Lower lobe of right lung (tissue), 2 donors: Measurements from ENCODE around the gene ST8SIA3. TPM values are rescaled to one million over a fixed set of nuclear protein-coding genes. Genes with fewer than 3 reads are reported as not detected.

Experiments used
- ATAC-seq, 2 donors: fragments of 200-7000 bp; cut with Tn5 transposase; one replicate each; pipeline ENCODE4 v1.9.1; 2020 to 2022; ENCODE audit warnings: mild to moderate bottlenecking in 2 of 2, moderate library complexity in 2 of 2
- DNase-seq: peaks from one replicate; pipeline ENCODE4 v3.0.0-alpha.2; 2020
- H3K27ac ChIP-seq: fragments of 200-600 bp; one replicate; pipeline ENCODE4 v1.8.0; 2022
- H3K27me3 ChIP-seq: fragments of 200-600 bp; one replicate; pipeline ENCODE4 v1.8.0; 2022; ENCODE audit warnings: low read depth
- H3K36me3 ChIP-seq: fragments of 200-600 bp; one replicate; pipeline ENCODE4 v1.8.0; 2022; ENCODE audit warnings: mild to moderate bottlenecking
- H3K4me1 ChIP-seq: fragments of 200-600 bp; one replicate; pipeline ENCODE4 v1.8.0; 2022
- H3K4me3 ChIP-seq: fragments of 200-600 bp; one replicate; pipeline ENCODE4 v1.8.0; 2022; ENCODE audit warnings: mild to moderate bottlenecking
- H3K9me3 ChIP-seq: fragments of 200-600 bp; one replicate; pipeline ENCODE4 v1.8.0; 2022
- intact Hi-C: fragments of 100-400 bp; cut with DNase I; formaldehyde crosslinking; loops from one replicate; pipeline ENCODE4 v1.11.0; 2022
- long read RNA-seq: library from polyadenylated mRNA; unstranded; transcript quantifications from one replicate; pipeline ENCODE4 v2.0.0, GENCODE V29; 2021
- total RNA-seq: library from RNA; stranded (reverse); fragmentation: NEBNext Ultra II Directional; extraction: Animal tissue kit (Norgen Biotek cat#: 25700); gene quantifications from one replicate; pipeline ENCODE4 v1.2.1, GENCODE V29; 2021
- TF ChIP-seq, protein P1 (sequence below): fragments of 200-600 bp; IDR thresholded peaks from one replicate; pipeline ENCODE4 v1.8.0; 2022; ENCODE audit warnings: antibody characterized with exemption, mild to moderate bottlenecking
- donor health status: DM: no; HTN: yes; CAD: no; lungs with severe emphysema.

The ST8SIA3 gene, protein sequence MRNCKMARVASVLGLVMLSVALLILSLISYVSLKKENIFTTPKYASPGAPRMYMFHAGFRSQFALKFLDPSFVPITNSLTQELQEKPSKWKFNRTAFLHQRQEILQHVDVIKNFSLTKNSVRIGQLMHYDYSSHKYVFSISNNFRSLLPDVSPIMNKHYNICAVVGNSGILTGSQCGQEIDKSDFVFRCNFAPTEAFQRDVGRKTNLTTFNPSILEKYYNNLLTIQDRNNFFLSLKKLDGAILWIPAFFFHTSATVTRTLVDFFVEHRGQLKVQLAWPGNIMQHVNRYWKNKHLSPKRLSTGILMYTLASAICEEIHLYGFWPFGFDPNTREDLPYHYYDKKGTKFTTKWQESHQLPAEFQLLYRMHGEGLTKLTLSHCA
- total RNA-seq: not detected
- long read RNA-seq: 0 reads

DNA sequence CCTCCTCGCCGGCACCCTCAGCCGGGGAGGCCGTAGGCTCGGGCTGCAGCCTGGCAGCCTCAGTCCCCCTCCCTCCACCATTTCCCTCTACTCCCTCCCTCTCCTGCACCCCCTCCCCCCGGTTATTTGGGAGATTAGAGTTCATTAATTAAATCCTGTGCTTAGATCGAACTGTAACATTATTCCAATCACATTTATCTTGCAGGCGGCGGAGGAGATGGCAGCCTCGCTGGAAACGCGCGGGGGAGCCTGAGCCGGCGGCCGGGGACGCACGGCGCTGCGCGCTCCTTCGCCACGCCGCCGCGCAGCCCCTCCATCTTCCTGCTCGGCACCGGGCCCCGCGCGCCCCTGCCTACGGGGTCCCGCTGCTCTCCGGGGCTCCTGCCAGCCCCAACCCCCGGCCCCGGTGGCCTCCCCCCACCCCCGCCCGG lies at the start of gene ST8SIA3:
TSS of gene ST8SIA3 (plus strand) at position 287 of the 431 bp plus-strand sequence. CDS start 290 bp downstream, outside the sequence.
- Histone ChIP-seq H3K36me3 (no peaks in the 10 kb centered on the region), H3K4me3 (no peak within 1 kb of the TSS), H3K9me3 (no peaks in the 10 kb centered on the region), H3K4me1 (no peaks in the 10 kb centered on the region), H3K27ac (no peak within 1 kb of the TSS), H3K27me3 (peaks cover 79% of the 10 kb centered on the region)
- ATAC-seq (no peak), DNase-seq (no peak)
- TF ChIP-seq, protein P1, sequence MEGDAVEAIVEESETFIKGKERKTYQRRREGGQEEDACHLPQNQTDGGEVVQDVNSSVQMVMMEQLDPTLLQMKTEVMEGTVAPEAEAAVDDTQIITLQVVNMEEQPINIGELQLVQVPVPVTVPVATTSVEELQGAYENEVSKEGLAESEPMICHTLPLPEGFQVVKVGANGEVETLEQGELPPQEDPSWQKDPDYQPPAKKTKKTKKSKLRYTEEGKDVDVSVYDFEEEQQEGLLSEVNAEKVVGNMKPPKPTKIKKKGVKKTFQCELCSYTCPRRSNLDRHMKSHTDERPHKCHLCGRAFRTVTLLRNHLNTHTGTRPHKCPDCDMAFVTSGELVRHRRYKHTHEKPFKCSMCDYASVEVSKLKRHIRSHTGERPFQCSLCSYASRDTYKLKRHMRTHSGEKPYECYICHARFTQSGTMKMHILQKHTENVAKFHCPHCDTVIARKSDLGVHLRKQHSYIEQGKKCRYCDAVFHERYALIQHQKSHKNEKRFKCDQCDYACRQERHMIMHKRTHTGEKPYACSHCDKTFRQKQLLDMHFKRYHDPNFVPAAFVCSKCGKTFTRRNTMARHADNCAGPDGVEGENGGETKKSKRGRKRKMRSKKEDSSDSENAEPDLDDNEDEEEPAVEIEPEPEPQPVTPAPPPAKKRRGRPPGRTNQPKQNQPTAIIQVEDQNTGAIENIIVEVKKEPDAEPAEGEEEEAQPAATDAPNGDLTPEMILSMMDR: no peak
- intact Hi-C loops: no loop called here

DNA sequence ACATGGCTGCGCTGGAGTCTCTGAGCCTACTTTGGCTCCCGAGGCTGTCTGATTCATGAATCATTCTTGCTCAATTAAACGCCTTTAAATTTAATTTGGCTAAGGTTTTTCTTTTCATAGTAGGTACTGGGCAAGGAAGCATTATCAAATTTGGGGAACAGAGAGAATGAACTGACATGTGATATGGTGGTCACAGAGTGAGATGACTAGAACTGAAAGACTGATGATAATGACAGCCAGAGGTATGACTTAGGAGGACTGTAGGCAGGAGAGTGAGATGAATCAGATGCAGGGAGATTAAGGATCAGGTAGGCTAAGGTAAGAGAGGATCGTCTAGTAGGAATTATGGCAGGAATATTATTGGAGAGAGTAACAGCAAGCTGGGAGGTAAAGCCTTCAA lies 40.9 kb upstream of the ST8SIA3 start:
- TF ChIP-seq, protein P1: no peak
- no peak for ATAC-seq

DNA sequence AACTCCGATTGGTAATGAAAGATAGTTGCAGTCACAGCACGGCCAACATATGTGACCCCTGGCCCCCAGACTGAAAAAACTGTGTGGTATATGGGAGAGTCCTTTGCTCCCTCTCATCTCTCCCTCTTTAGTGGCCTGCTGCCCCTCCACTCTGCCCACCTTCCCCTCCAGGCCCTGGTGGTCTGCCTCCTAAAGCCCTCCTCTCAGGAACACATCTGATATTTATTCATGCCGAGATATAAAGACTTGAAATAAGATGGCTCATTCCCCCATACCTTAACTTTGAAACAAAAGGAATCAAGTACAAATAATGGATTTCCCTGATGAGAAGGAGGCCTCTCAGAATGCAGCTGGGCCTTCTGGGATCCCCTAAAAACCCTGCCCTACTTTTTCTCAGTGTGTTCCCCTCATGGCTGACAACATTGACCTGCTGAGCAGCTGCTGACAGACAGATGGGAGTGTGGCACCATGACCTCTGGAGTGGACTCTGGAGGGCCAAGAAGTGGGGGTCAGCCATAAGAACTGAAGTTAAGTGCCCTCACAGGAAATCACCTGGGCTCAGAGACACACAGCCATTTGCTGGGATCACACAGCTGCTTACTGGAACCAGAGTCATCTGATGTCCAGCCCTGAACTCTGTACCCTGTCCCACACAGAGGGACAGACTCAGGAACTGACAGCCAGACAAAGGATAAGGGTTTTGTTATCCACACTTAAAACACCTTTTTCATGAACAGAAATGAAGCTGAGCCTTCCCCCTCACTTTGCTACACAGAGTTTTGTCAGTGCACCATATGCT lies 39.8 kb upstream of the ST8SIA3 start:
- ATAC-seq (no peak), DNase-seq (no peak)
- no peaks in the 10 kb centered on the region for H3K4me1 ChIP-seq
- TF ChIP-seq, protein P1: no peak
- no peak overlapping the region for H3K4me3 ChIP-seq
- no peaks in the 10 kb centered on the region for H3K36me3 ChIP-seq
- H3K9me3 ChIP-seq: no peaks in the 10 kb centered on the region
- H3K27ac ChIP-seq: no peak overlapping the region
- no peaks in the 10 kb centered on the region for H3K27me3 ChIP-seq
- intact Hi-C loops: no loop called here

More for the DNA sequence above, 40.9 kb upstream of the ST8SIA3 start:
- Histone ChIP-seq H3K27me3 (no peaks in the 10 kb centered on the region), H3K36me3 (no peaks in the 10 kb centered on the region), H3K9me3 (no peaks in the 10 kb centered on the region), H3K27ac (no peak overlapping the region), H3K4me1 (no peaks in the 10 kb centered on the region), H3K4me3 (no peak overlapping the region)
- intact Hi-C loops: no loop called here
- no peak for DNase-seq

DNA sequence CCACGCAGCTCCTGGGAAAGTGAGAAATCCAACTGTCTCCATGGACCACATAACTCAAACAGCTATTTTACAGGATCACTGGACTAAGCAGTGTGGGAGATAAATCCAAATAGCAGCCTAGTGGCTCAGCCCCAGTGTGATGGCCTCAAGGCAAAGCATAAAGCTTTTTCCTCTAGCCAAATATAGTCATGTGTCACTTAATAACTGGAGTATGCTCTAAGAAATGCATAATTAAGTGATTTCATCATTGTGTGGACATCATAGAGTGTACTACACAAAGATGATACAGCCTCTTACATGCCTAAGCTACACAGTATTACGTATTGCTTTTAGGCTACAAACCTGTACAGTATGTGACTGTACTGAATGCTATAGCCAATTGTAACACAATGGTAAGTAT lies 31.8 kb upstream of the ST8SIA3 start:
- Histone ChIP-seq H3K27ac (no peak overlapping the region), H3K4me3 (no peak overlapping the region), H3K36me3 (no peaks in the 10 kb centered on the region), H3K9me3 (no peaks in the 10 kb centered on the region), H3K27me3 (no peaks in the 10 kb centered on the region), H3K4me1 (no peaks in the 10 kb centered on the region)
- TF ChIP-seq, protein P1: no peak
- DNase-seq: no peak
- intact Hi-C loops: no loop called here
- ATAC-seq: no peak

DNA sequence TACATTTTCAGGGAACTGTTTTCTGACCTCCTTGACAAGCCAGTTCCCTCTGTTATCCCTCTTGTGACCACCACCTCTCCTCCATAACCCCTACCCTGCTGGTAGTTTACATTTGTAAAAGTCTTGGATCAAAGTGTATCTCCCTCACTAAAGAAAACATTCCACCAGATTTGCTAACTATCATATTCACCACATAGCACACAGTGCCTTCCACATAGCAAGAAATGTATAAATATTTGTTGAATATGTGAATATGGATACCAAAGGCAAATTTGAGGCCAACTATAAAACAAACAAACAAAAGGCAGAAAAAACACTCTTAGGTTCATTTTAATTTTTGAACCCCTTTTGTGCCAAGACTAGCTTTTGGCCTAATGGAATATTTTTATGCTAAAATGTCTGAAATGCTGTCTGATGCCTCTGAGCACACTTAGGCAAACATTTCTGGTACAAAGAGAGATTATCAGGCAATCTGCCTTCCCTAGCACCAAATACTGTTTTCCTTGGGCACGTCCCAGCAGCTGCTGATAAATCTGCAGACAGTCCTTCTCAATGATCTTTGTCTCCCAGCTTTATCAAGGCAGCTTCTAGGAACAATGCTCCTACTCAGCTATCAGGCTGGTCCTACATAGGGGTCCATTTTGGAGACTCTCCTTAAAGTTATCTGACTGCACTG lies 26.7 kb upstream of the ST8SIA3 start:
- H3K4me1 ChIP-seq: no peaks in the 10 kb centered on the region
- no peak overlapping the region for H3K27ac ChIP-seq
- no peaks in the 10 kb centered on the region for H3K36me3 ChIP-seq
- intact Hi-C loops: no loop called here
- H3K9me3 ChIP-seq: no peaks in the 10 kb centered on the region
- TF ChIP-seq, protein P1: no peak
- ATAC-seq (no peak), DNase-seq (no peak)
- H3K4me3 ChIP-seq: no peak overlapping the region
- no peaks in the 10 kb centered on the region for H3K27me3 ChIP-seq
